ENCODE measurements around the gene HS3ST3B1. TPM values are rescaled to one million over a fixed set of nuclear protein-coding genes. Genes with fewer than 3 reads are reported as not detected.

The HS3ST3B1 gene
- total RNA-seq, 1 experiment from 2014 or later: 0.13 TPM

Other genes starting within 250 kb of the HS3ST3B1 start
- gene COX10, start 231.6 kb upstream of the HS3ST3B1 start, total RNA-seq (2014; rRNA removed; shearing (Covaris generic)): 10.8 and 13.3 TPM in 2 replicates
- not detected in 2 replicates for gene CDRT15, start 64.2 kb upstream of the HS3ST3B1 start, total RNA-seq (2014; rRNA removed; shearing (Covaris generic))

All from HT-29 (cell line).